ENCODE results near the gene EIF4E1B. TPM values are rescaled to one million over a fixed set of nuclear protein-coding genes. Genes with fewer than 3 reads are reported as not detected.
A peak's percentile ranks its signal among the peaks of the same experiment; 100 is the strongest.

EIF4E1B gene
- total RNA-seq, 1 donor from 2014 or later: not detected

GRCh38 chr5:176610435-176610773, 20.1 kb upstream of the EIF4E1B start:
- peaks cover 35% of the 10 kb centered on the region for H3K27me3 Mint-ChIP-seq (ENCODE audit: low read depth)
- no peaks in the 10 kb centered on the region for H3K36me3 Mint-ChIP-seq (ENCODE audit: low read depth)
- intact Hi-C loops (cut with micrococcal nuclease): loop anchor here (5.0 kb wide), 2 partner anchors 37 to 68 kb away; partner anchors contain the start of gene TSPAN17
- peak overlapping the region; percentile 67 for H3K4me3 Mint-ChIP-seq (ENCODE audit: low read depth)
- no peak for DNase-seq (ENCODE audit: low spot score)
- no peak overlapping the region for H3K27ac Mint-ChIP-seq
- H3K4me1 Mint-ChIP-seq (ENCODE audit: low read depth): peaks cover 13% of the 10 kb centered on the region
- no peaks in the 10 kb centered on the region for H3K9me3 Mint-ChIP-seq

DNA sequence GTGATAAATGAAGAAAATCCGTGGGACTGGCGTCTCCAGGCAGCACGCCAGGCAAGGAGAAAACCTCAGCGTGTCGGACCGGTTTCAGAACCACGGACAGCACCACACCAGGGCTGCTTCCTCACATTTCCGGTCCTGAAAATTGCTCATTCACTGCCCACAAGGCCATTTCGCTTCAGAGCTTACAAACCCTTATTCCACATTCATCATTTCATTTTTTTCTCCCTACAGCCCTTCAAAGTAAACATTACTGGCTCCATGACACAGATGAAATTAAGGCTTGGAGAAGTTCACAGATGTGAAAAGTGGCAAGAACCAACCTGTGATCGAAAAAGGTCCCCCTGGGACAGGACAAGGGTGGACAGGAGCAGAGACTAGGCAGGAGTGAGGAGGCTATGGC, 19.0 kb upstream of the EIF4E1B start:
- H3K27ac Mint-ChIP-seq: no peak overlapping the region
- peak; percentile 51 for DNase-seq (ENCODE audit: low spot score)
- H3K4me3 Mint-ChIP-seq (ENCODE audit: low read depth): no peak overlapping the region
- intact Hi-C loops (cut with micrococcal nuclease): loop anchor here (5.0 kb wide), 2 partner anchors 36 to 69 kb away; partner anchors contain the start of gene TSPAN17
- no peaks in the 10 kb centered on the region for H3K9me3 Mint-ChIP-seq
- H3K36me3 Mint-ChIP-seq (ENCODE audit: low read depth): no peaks in the 10 kb centered on the region
- peaks cover 13% of the 10 kb centered on the region for H3K4me1 Mint-ChIP-seq (ENCODE audit: low read depth)
- peaks cover 44% of the 10 kb centered on the region for H3K27me3 Mint-ChIP-seq (ENCODE audit: low read depth)

- Mint-ChIP-seq H3K4me1 (ENCODE audit: low read depth) (peaks cover 13% of the 10 kb centered on the region), H3K27ac (no peak overlapping the region), H3K36me3 (ENCODE audit: low read depth) (no peaks in the 10 kb centered on the region), H3K4me3 (ENCODE audit: low read depth) (no peak overlapping the region), H3K27me3 (ENCODE audit: low read depth) (peaks cover 50% of the 10 kb centered on the region), H3K9me3 (no peaks in the 10 kb centered on the region)
- intact Hi-C loops (cut with micrococcal nuclease): loop anchor here (5.0 kb wide), 2 partner anchors 35 to 70 kb away; partner anchors contain the start of gene TSPAN17
- no peak for DNase-seq (ENCODE audit: low spot score)
Observed at GRCh38 chr5:176612008-176612407, 18.5 kb upstream of the EIF4E1B start.

DNA sequence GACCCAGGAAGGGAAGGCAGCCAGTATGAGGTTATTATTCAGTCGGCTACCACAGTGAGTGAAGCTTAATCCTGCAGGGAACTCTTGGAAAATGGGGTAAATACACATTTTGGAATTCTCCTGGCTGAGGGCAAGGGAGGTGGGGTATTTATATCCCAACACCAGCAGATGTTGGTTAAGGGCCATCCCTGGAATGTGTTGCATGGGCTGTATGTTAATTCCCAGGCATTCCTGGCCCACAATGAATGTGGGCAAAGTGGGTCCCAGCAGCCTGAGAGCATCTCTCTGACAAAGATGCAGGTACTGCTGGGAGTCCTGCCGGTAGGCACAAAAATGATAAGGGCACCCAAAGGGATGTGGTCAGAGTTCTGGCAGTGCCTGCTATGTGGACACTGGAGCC, 17.6 kb upstream of the EIF4E1B start:
- peaks cover 57% of the 10 kb centered on the region for H3K27me3 Mint-ChIP-seq (ENCODE audit: low read depth)
- H3K36me3 Mint-ChIP-seq (ENCODE audit: low read depth): no peaks in the 10 kb centered on the region
- intact Hi-C loops (cut with micrococcal nuclease): loop anchor here (5.0 kb wide), 2 partner anchors 34 to 71 kb away; partner anchors contain the start of gene TSPAN17

GRCh38 chr5:176614805-176615478, 15.5 kb upstream of the EIF4E1B start:
- intact Hi-C loops (cut with micrococcal nuclease): loop anchor here (5.0 kb wide), 2 partner anchors 32 to 73 kb away; partner anchors contain the start of gene TSPAN17
- peaks cover 6% of the 10 kb centered on the region for H3K4me1 Mint-ChIP-seq (ENCODE audit: low read depth)
- no peaks in the 10 kb centered on the region for H3K36me3 Mint-ChIP-seq (ENCODE audit: low read depth)
- H3K4me3 Mint-ChIP-seq (ENCODE audit: low read depth): no peak overlapping the region
- DNase-seq (ENCODE audit: low spot score): no peak
- no peak overlapping the region for H3K27ac Mint-ChIP-seq
- H3K9me3 Mint-ChIP-seq: no peaks in the 10 kb centered on the region
- H3K27me3 Mint-ChIP-seq (ENCODE audit: low read depth): peaks cover 61% of the 10 kb centered on the region

More for the DNA sequence above, 17.6 kb upstream of the EIF4E1B start:
- peaks cover 13% of the 10 kb centered on the region for H3K4me1 Mint-ChIP-seq (ENCODE audit: low read depth)
- H3K4me3 Mint-ChIP-seq (ENCODE audit: low read depth): no peak overlapping the region
- no peak overlapping the region for H3K27ac Mint-ChIP-seq
- no peaks in the 10 kb centered on the region for H3K9me3 Mint-ChIP-seq
- no peak for DNase-seq (ENCODE audit: low spot score)

DNA sequence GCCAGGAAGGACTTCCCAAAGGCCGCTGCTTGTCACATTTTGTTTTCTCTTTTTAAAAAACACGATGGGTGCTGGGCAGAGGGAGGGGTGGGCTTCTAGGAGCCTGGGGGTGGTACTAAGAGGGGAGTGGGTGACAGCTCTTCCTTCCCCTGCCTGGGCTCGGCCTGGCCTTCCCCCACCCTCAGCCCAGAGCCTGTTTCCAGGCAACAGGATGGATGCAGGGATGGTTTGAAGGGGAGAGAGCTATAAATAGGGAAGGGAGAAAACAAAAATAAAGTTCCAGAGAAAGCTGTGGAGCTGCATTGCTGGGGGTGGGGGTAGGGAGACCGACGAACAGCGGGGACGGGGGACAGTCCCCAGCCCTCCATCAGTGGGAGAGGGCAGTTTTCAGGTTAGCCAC, 14.0 kb upstream of the EIF4E1B start:
- Mint-ChIP-seq H3K27ac (no peak overlapping the region), H3K36me3 (ENCODE audit: low read depth) (no peaks in the 10 kb centered on the region), H3K9me3 (no peaks in the 10 kb centered on the region), H3K4me3 (ENCODE audit: low read depth) (no peak overlapping the region), H3K27me3 (ENCODE audit: low read depth) (peaks cover 68% of the 10 kb centered on the region), H3K4me1 (ENCODE audit: low read depth) (peaks cover 7% of the 10 kb centered on the region)
- intact Hi-C loops (cut with micrococcal nuclease): no loop called here
- no peak for DNase-seq (ENCODE audit: low spot score)

GRCh38 chr5:176618783-176619182, 11.7 kb upstream of the EIF4E1B start:
- H3K9me3 Mint-ChIP-seq: no peaks in the 10 kb centered on the region
- H3K4me3 Mint-ChIP-seq (ENCODE audit: low read depth): no peak overlapping the region
- no peaks in the 10 kb centered on the region for H3K36me3 Mint-ChIP-seq (ENCODE audit: low read depth)
- DNase-seq (ENCODE audit: low spot score): no peak
- H3K27ac Mint-ChIP-seq: no peak overlapping the region
- peaks cover 6% of the 10 kb centered on the region for H3K4me1 Mint-ChIP-seq (ENCODE audit: low read depth)
- intact Hi-C loops (cut with micrococcal nuclease): no loop called here
- peaks cover 62% of the 10 kb centered on the region for H3K27me3 Mint-ChIP-seq (ENCODE audit: low read depth)

DNA sequence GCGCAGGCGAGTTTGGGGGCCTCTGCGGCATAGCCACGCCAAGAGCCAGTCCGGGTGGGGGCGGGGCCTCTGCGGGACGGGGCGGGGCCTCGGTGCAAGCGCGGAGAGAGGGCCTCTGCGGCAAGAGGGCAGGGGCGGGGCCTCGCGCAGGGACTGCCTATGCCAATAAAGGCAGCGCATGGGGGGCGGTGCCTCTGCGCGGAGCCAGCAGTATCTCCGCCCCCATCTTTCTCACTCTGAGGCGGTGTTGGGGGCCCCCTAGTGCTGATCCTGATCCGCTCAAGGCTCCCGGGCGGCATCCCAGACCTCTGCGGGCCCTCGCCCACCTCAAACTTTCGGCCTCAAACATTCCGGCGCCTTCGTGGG, 11.3 kb upstream of the EIF4E1B start:
- intact Hi-C loops (cut with micrococcal nuclease): no loop called here

DNA sequence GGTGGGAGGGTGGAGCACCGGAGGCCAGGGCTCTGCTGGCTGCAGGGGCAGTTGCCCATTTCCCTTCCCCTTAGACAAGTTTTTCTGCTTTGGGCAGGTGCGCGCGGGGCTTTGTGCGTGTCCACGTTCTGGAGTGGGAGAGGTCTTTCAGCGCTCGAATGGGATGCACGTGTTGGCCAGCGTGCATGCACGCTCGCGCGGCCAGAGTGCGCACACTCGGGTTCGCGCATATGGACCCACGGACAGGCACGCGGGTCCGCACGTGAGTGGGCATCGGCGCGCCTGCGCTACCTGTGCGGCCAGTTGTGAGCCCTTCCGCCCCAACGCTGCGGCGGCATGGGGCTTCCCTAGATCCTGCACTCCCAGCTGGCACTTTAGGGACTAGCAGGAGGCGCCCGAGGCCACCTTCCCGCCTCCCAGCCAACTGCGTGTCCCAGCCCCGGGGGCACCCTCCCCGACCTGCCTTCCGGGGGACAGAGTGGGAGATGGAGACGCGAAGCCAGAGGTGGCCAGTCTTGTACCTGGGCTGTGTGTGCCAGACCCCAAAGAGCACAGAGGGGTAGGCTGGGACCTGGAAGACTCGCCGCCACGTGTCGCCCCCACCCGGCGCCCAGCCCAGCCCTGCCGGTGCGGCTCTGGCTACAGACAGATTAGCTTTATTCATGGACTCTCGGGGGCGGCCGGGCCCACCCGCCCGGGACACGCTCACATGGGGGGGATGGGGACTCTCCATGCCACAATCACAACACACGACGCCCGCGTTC, 10.7 kb upstream of the EIF4E1B start:
- no peak for DNase-seq (ENCODE audit: low spot score)
- H3K27ac Mint-ChIP-seq: no peak overlapping the region
- H3K27me3 Mint-ChIP-seq (ENCODE audit: low read depth): peaks cover 65% of the 10 kb centered on the region
- H3K9me3 Mint-ChIP-seq: no peaks in the 10 kb centered on the region
- no peaks in the 10 kb centered on the region for H3K36me3 Mint-ChIP-seq (ENCODE audit: low read depth)
- H3K4me3 Mint-ChIP-seq (ENCODE audit: low read depth): peak overlapping the region; percentile 30
- intact Hi-C loops (cut with micrococcal nuclease): loop anchor here (10.0 kb wide), 1 partner anchor 45 kb away; no protein-coding TSS in a partner anchor
- peaks cover 6% of the 10 kb centered on the region for H3K4me1 Mint-ChIP-seq (ENCODE audit: low read depth)

More for the DNA sequence above, 11.3 kb upstream of the EIF4E1B start:
- Mint-ChIP-seq H3K27me3 (ENCODE audit: low read depth) (peaks cover 62% of the 10 kb centered on the region), H3K36me3 (ENCODE audit: low read depth) (no peaks in the 10 kb centered on the region), H3K27ac (no peak overlapping the region), H3K9me3 (no peaks in the 10 kb centered on the region), H3K4me3 (ENCODE audit: low read depth) (no peak overlapping the region), H3K4me1 (ENCODE audit: low read depth) (peaks cover 6% of the 10 kb centered on the region)
- peak; percentile 70 for DNase-seq (ENCODE audit: low spot score)

DNA sequence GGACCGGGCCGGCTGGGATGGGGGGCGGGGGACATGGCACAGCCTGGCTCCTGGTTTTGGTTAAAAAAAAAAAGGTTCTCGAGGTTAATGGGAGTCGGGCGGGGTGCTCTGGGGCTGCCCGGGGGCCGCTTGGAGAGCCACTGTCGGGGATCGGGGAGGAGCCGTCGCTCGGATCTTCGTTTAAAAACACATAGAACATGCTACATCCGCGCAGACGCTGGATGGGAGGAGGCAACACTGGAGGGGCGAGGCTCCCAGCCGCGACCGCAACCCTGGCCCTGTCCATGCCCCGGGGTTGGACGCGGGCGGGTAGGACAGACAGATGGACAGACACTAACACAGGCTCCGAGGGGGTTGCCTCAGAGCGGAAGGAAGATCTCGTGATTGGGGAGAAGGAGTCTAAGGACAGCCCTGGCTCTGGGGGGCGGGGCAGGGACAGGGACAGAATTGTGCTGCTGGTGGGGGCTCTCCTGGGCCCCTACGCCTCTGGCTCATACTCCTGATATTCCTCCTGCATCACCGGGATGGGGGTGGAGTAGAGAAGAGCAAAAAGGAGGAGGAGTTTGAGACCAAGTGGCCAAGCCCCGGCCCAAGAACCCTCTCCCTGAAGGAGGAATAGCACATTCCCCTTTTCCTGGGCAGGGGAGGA, 10.0 kb upstream of the EIF4E1B start:
- H3K4me1 Mint-ChIP-seq (ENCODE audit: low read depth): peaks cover 6% of the 10 kb centered on the region
- H3K9me3 Mint-ChIP-seq: no peaks in the 10 kb centered on the region
- intact Hi-C loops (cut with micrococcal nuclease): loop anchor here (10.0 kb wide), 1 partner anchor 46 kb away; no protein-coding TSS in a partner anchor
- H3K27me3 Mint-ChIP-seq (ENCODE audit: low read depth): peaks cover 62% of the 10 kb centered on the region
- no peak for DNase-seq (ENCODE audit: low spot score)
- H3K36me3 Mint-ChIP-seq (ENCODE audit: low read depth): no peaks in the 10 kb centered on the region
- H3K27ac Mint-ChIP-seq: no peak overlapping the region
- peak overlapping the region; percentile 30 for H3K4me3 Mint-ChIP-seq (ENCODE audit: low read depth)

- intact Hi-C loops (cut with micrococcal nuclease): loop anchor here (10.0 kb wide), 1 partner anchor 47 kb away; no protein-coding TSS in a partner anchor
- no peak for DNase-seq (ENCODE audit: low spot score)
- Mint-ChIP-seq H3K27me3 (ENCODE audit: low read depth) (peaks cover 57% of the 10 kb centered on the region), H3K4me3 (ENCODE audit: low read depth) (no peak overlapping the region), H3K4me1 (ENCODE audit: low read depth) (peaks cover 6% of the 10 kb centered on the region), H3K36me3 (ENCODE audit: low read depth) (no peaks in the 10 kb centered on the region), H3K9me3 (no peaks in the 10 kb centered on the region), H3K27ac (no peak overlapping the region)
Observed at GRCh38 chr5:176621661-176622079, 8.8 kb upstream of the EIF4E1B start.

DNA sequence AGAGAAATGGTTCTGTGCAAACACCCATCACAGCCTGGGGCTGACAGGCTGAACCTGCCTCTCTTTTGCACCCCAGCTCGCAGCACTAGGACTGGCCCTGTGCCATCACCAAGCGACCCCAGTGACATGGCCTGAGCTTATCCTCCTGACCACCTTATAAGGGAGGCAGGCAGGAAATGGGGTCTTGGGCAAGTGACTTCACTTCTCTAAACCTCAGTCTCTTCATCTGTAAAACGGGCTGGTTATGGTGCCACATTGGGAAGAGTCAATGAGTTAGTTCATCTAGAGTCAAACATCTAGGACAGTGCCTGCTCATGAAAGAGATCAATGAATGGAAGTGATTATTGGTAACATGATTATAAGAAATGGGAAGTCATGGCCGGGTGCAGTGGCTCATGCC, 6.3 kb upstream of the EIF4E1B start:
- Mint-ChIP-seq H3K27ac (no peak overlapping the region), H3K9me3 (no peaks in the 10 kb centered on the region), H3K36me3 (ENCODE audit: low read depth) (no peaks in the 10 kb centered on the region), H3K27me3 (ENCODE audit: low read depth) (peaks cover 59% of the 10 kb centered on the region), H3K4me1 (ENCODE audit: low read depth) (peaks cover 10% of the 10 kb centered on the region), H3K4me3 (ENCODE audit: low read depth) (no peak overlapping the region)
- intact Hi-C loops (cut with micrococcal nuclease): loop anchor here (10.0 kb wide), 1 partner anchor 49 kb away; no protein-coding TSS in a partner anchor
- DNase-seq (ENCODE audit: low spot score): no peak

All from activated T-helper 2 cell treated with anti-CD3 and anti-CD28 coated beads, Interferon-gamma antibody, Interleukin-2, Interleukin-4, amounts not matched to agents 10 μg/mL and 5 μg/mL and 100 μg/mL, durations not matched to agents 14 hours and 24 hours and 36 hours (primary cell).